HCT116 (cell line): Measurements from ENCODE around the gene GAS2. TPM values are rescaled to one million over a fixed set of nuclear protein-coding genes. Genes with fewer than 3 reads are reported as not detected.

ENCODE experiments used
- ATAC-seq: fragments of 200-7000 bp; cut with Tn5 transposase; 2 replicates; pipeline ENCODE4 v1.9.1; 2020; ENCODE audit warnings: mild to moderate bottlenecking, moderate library complexity
- BruUV-seq: library from RNA; stranded (reverse); fragments of 400-500 nt; replicated peaks from 2 replicates; lab custom pipeline; 2021; lab: Mats Ljungman, UMichigan
- CTCF ChIA-PET: fragments of 300-600 bp; sonication (Branson Sonifier 250); formaldehyde crosslinking; loops from one replicate; lab custom pipeline; 2021; ENCODE audit warnings: antibody characterized with exemption; lab: Charles Lee
- POLR2A ChIA-PET: fragments of 300-600, 350-600 bp; sonication (Branson Sonifier 250); formaldehyde crosslinking; loops from one replicate; lab custom pipeline; 2021; ENCODE audit warnings: antibody characterized with exemption; lab: Charles Lee
- RAD21 ChIA-PET, 2 experiments: fragments of 300-600 bp; sonication (Branson Sonifier 250); formaldehyde crosslinking; loops; one replicate each; lab custom pipeline; 2023; ENCODE audit warnings: low total read pairs in 2 of 2; ENCODE audit not compliant: uncharacterized antibody in 2 of 2, unreplicated experiment in 2 of 2, low non-redundant PET in 1 of 2; lab: Charles Lee
- DNase-seq: peaks from one replicate; pipeline ENCODE4 v3.0.0-alpha.2; 2010; ENCODE audit warnings: low read depth, low spot score
- H2AFZ ChIP-seq: fragments of 200-600 bp; shearing (Covaris generic), sonication (generic); 2 replicates; pipeline ENCODE4 v1.6.1; 2017; ENCODE audit warnings: low read depth, mixed run types, mixed read lengths, antibody characterized with exemption, low read length; ENCODE audit not compliant: poor library complexity, severe bottlenecking
- H3K27ac ChIP-seq: 2 replicates; pipeline ENCODE4 v1.5.1; 2012; ENCODE audit warnings: low read depth, low read length
- H3K27me3 ChIP-seq: fragments of 200-600 bp; sonication (generic); 2 replicates; pipeline ENCODE4 v1.6.1; 2016; ENCODE audit warnings: mixed run types, low read length, mixed read lengths; ENCODE audit not compliant: insufficient read depth
- H3K36me3 ChIP-seq, 2 experiments: fragments of 200-500 bp in 1 of 2; fragments of 200-600 bp in 1 of 2; sonication (Bioruptor generic) in 1 of 2; sonication (generic) in 1 of 2; 2 replicates each; pipeline versions ENCODE4 v1.5.1 to v1.6.1; 2014 to 2016; ENCODE audit warnings: low read length in 2 of 2, inconsistent platforms in 1 of 2, mixed read lengths in 1 of 2, mixed run types in 1 of 2; ENCODE audit not compliant: insufficient read depth in 2 of 2, control insufficient read depth in 1 of 2
- H3K4me1 ChIP-seq, 2 experiments: fragments of 200-600 bp in 1 of 2; sonication (generic) in 1 of 2; 2 replicates each; pipeline versions ENCODE4 v1.5.1 to v1.6.1; 2012 to 2017; ENCODE audit warnings: low read length in 2 of 2, inconsistent platforms in 1 of 2, mild to moderate bottlenecking in 1 of 2, mixed read lengths in 1 of 2, mixed run types in 1 of 2, moderate library complexity in 1 of 2; ENCODE audit not compliant: insufficient read depth in 2 of 2, control insufficient read depth in 1 of 2
- H3K4me2 ChIP-seq: fragments of 200-600 bp; sonication (generic); 2 replicates; pipeline ENCODE4 v1.6.1; 2017; ENCODE audit warnings: mixed run types, low read length, mixed read lengths
- H3K4me3 ChIP-seq, 2 experiments: fragments of 200-600 bp in 1 of 2; sonication (generic) in 1 of 2; replicated peaks in 1 of 2; 2 replicates each; pipeline ENCODE4 v1.5.1; 2011 to 2016; ENCODE audit warnings: low read length in 2 of 2, control low read depth in 1 of 2, low read depth in 1 of 2, mild to moderate bottlenecking in 1 of 2, mixed read lengths in 1 of 2, mixed run types in 1 of 2
- H3K79me2 ChIP-seq: fragments of 200-600 bp; sonication (generic); 2 replicates; pipeline ENCODE4 v1.6.1; 2017; ENCODE audit warnings: mild to moderate bottlenecking, mixed run types, low read length, moderate library complexity, mixed read lengths; ENCODE audit not compliant: insufficient read depth
- H3K9ac ChIP-seq: fragments of 200-600 bp; sonication (generic); 2 replicates; pipeline ENCODE4 v1.6.1; 2016; ENCODE audit warnings: low read length, mixed read lengths
- H3K9me2 ChIP-seq: fragments of 200-600 bp; sonication (generic), shearing (Covaris generic); 2 replicates; pipeline ENCODE4 v1.6.1; 2017; ENCODE audit warnings: mixed run types, mild to moderate bottlenecking, moderate library complexity; ENCODE audit not compliant: insufficient read depth
- H3K9me3 ChIP-seq, 2 experiments: fragments of 200-500 bp in 1 of 2; fragments of 200-600 bp in 1 of 2; sonication (Bioruptor generic) in 1 of 2; sonication (generic) in 1 of 2; 2 replicates each; pipeline ENCODE4 v1.6.1; 2014 to 2017; ENCODE audit warnings: low read length in 2 of 2, mixed read lengths in 2 of 2, inconsistent platforms in 1 of 2, low read depth in 1 of 2, mild to moderate bottlenecking in 1 of 2, mixed run types in 1 of 2, moderate library complexity in 1 of 2; ENCODE audit not compliant: control insufficient read depth in 1 of 2, insufficient read depth in 1 of 2
- H4K20me1 ChIP-seq: fragments of 200-600 bp; sonication (generic), shearing (Covaris generic); 2 replicates; pipeline ENCODE4 v1.6.1; 2017; ENCODE audit warnings: mixed run types, mild to moderate bottlenecking, moderate library complexity; ENCODE audit not compliant: insufficient read depth
- CEBPB ChIP-seq: IDR thresholded peaks from 2 replicates; pipeline ENCODE4 v1.6.1; 2012; ENCODE audit warnings: low read depth
- CTCF ChIP-seq, 3 experiments: fragments of 200-600 bp in 1 of 3; sonication (generic) in 1 of 3; IDR thresholded peaks in 2 of 3; conservative IDR thresholded peaks in 1 of 3; 2 replicates each; pipeline ENCODE4 v1.5.1; 2012 to 2017; ENCODE audit warnings: low read depth in 2 of 3, low read length in 2 of 3, antibody characterized with exemption in 1 of 3, borderline replicate concordance in 1 of 3, control low read depth in 1 of 3, mild to moderate bottlenecking in 1 of 3, mixed read lengths in 1 of 3, mixed run types in 1 of 3, moderate library complexity in 1 of 3; ENCODE audit not compliant: insufficient read depth in 1 of 3
- EGR1 ChIP-seq: IDR thresholded peaks from 2 replicates; pipeline ENCODE4 v1.6.1; 2012; ENCODE audit warnings: low read depth
- ELF1 ChIP-seq: IDR thresholded peaks from 2 replicates; pipeline ENCODE4 v1.6.1; 2012; ENCODE audit warnings: low read depth, borderline replicate concordance
- EZH2 ChIP-seq: fragments of 200-600 bp; sonication (generic); IDR thresholded peaks from 2 replicates; pipeline ENCODE4 v1.6.1; 2017; ENCODE audit warnings: antibody characterized with exemption, mixed run types
- EZH2phosphoT487 ChIP-seq: fragments of 200-600 bp; IDR thresholded peaks from 2 replicates; pipeline ENCODE4 v1.6.1; 2018; ENCODE audit warnings: antibody characterized with exemption, borderline replicate concordance
- FOSL1 ChIP-seq: IDR thresholded peaks from 2 replicates; pipeline ENCODE4 v1.6.1; 2012; ENCODE audit warnings: low read depth
- JUND ChIP-seq: IDR thresholded peaks from 2 replicates; pipeline ENCODE4 v1.6.1; 2012
- MAX ChIP-seq: IDR thresholded peaks from 2 replicates; pipeline ENCODE4 v1.6.1; 2012
- POLR2A ChIP-seq: IDR thresholded peaks from 2 replicates; pipeline ENCODE4 v1.7.0; 2011; ENCODE audit warnings: borderline replicate concordance; ENCODE audit not compliant: insufficient read depth, insufficient read length; ENCODE audit errors: extremely low read depth
- POLR2AphosphoS5 ChIP-seq: IDR thresholded peaks from 2 replicates; pipeline ENCODE4 v1.6.1; 2011; ENCODE audit warnings: mild to moderate bottlenecking, low read depth, low read length, moderate library complexity
- REST ChIP-seq: IDR thresholded peaks from 2 replicates; pipeline ENCODE4 v1.6.1; 2012; ENCODE audit warnings: low read depth
- SP1 ChIP-seq: IDR thresholded peaks from 2 replicates; pipeline ENCODE4 v1.6.1; 2012; ENCODE audit warnings: low read depth
- TCF7L2 ChIP-seq: IDR thresholded peaks from 2 replicates; pipeline ENCODE4 v1.7.0; 2011; ENCODE audit warnings: borderline replicate concordance, inconsistent platforms; ENCODE audit not compliant: insufficient read depth, insufficient read length; ENCODE audit errors: extremely low read depth
- ZBTB33 ChIP-seq: IDR thresholded peaks from 2 replicates; pipeline ENCODE4 v1.6.1; 2011; ENCODE audit warnings: mild to moderate bottlenecking, low read length, moderate library complexity; ENCODE audit not compliant: insufficient replicate concordance; ENCODE audit errors: extremely low read depth
- ZFX ChIP-seq: fragments of 450-650 bp; IDR thresholded peaks from 2 replicates; pipeline ENCODE4 v1.6.1; 2017
- ZNF274 ChIP-seq: fragments of 200-500 bp; sonication (Bioruptor generic); IDR thresholded peaks from 2 replicates; pipeline ENCODE4 v1.6.1; 2014; ENCODE audit warnings: mild to moderate bottlenecking, low read depth, low read length, inconsistent platforms
- intact Hi-C: fragments of 100-400 bp; cut with micrococcal nuclease; formaldehyde crosslinking; loops from 2 replicates; pipeline ENCODE4 v1.10.0; 2022
- total RNA-seq: library from RNA; stranded (reverse); gene quantifications from one replicate; pipeline ENCODE4 v1.2.1, GENCODE V29; 2021; ENCODE audit not compliant: unreplicated experiment

GAS2 gene
- total RNA-seq, 1 experiment from 2014 or later = not detected

GRCh38 chr11:22674470-22675439 lies 8.3 kb downstream of the GAS2 start:
- H4K20me1 ChIP-seq = no peaks in the 10 kb centered on the region
- no peak for ATAC-seq
- RAD21 ChIA-PET = no interaction called here
- H3K27me3 ChIP-seq = peaks cover 25% of the 10 kb centered on the region
- BruUV-seq = no TSS peak
- no peaks in the 10 kb centered on the region for H3K79me2 ChIP-seq
- H3K4me3 ChIP-seq = no peak overlapping the region
- intact Hi-C loops = loop anchor here (5.0 kb wide), 1 partner anchor 103 kb away; no protein-coding TSS in a partner anchor
- CTCF ChIA-PET = no interaction called here
- H3K27ac ChIP-seq = no peak overlapping the region
- H3K4me2 ChIP-seq = no peak overlapping the region
- TF ChIP-seq ZFX (no peak), JUND (no peak), ELF1 (no peak), POLR2A (no peak), CEBPB (no peak), REST (no peak), ZNF274 (no peak), EZH2 (no peak), CTCF (IDR thresholded peaks at IDR 0.05 in 2 of 3, conservative IDR thresholded peaks at IDR 0.05 in 1 of 3; ENCODE audit: borderline replicate concordance in 1 of 3, insufficient read depth in 1 of 3, low read depth in 2 of 3, low read length in 2 of 3) (no peak), POLR2AphosphoS5 (no peak), SP1 (no peak), EGR1 (no peak), ZBTB33 (no peak), EZH2phosphoT487 (no peak), MAX (no peak), FOSL1 (no peak), TCF7L2 (no peak)
- TF ChIP-seq, all 23 proteins: peak for 0
- H3K4me1 ChIP-seq = no peaks in the 10 kb centered on the region
- H3K9me3 ChIP-seq = no peaks in the 10 kb centered on the region
- no peaks in the 10 kb centered on the region for H3K36me3 ChIP-seq
- H2AFZ ChIP-seq = no peak overlapping the region
- no peaks in the 10 kb centered on the region for H3K9me2 ChIP-seq
- POLR2A ChIA-PET = no interaction called here
- no peak overlapping the region for H3K9ac ChIP-seq
- DNase-seq = no peak
